Stomach (tissue), 4 donors: Measurements from ENCODE around the gene TRIM56.

Experiments used
- CTCF ChIP-seq, 7 experiments: fragments of 450-650 bp in 4 of 7; fragments of 200-600 bp in 3 of 7; sonication (generic) in 3 of 7; IDR thresholded peaks; one replicate each; pipeline ENCODE4 v1.5.1; 2016 to 2019; ENCODE audit warnings: antibody characterized with exemption in 7 of 7, control low read depth in 2 of 7, mild to moderate bottlenecking in 1 of 7
- EP300 ChIP-seq: sonication (generic); formaldehyde crosslinking; IDR thresholded peaks from one replicate; pipeline ENCODE4 v1.6.1; 2017; ENCODE audit warnings: antibody characterized with exemption
- POLR2A ChIP-seq, 4 donors: fragments of 450-650 bp; IDR thresholded peaks; one replicate each; pipeline ENCODE4 v1.6.1; 2016; ENCODE audit warnings: antibody characterized with exemption in 4 of 4, control low read depth in 2 of 4, mild to moderate bottlenecking in 1 of 4, moderate library complexity in 1 of 4
- POLR2AphosphoS5 ChIP-seq, 3 donors: sonication (generic); formaldehyde crosslinking; IDR thresholded peaks; one replicate each; pipeline ENCODE4 v1.6.1; 2016; ENCODE audit warnings: antibody characterized with exemption in 3 of 3

GRCh38 chr7:101124376-101125056 is 39.2 kb downstream of the TRIM56 start:
- no peak for TF ChIP-seq POLR2A (IDR thresholded peaks at IDR 0.05)
- no peak for TF ChIP-seq CTCF (IDR thresholded peaks at IDR 0.05)
- TF ChIP-seq POLR2AphosphoS5 (IDR thresholded peaks at IDR 0.05) = peak in 1 of 3 donors; percentile 16
- no peak for TF ChIP-seq EP300
